Suprapubic skin (tissue), 3 donors: Measurements from ENCODE around the gene PTGIR.

Source experiments
- POLR2A ChIP-seq, 2 donors: fragments of 450-650 bp; IDR thresholded peaks; one replicate each; pipeline ENCODE4 v1.6.1; 2017; ENCODE audit warnings: antibody characterized with exemption in 2 of 2, mild to moderate bottlenecking in 2 of 2, moderate library complexity in 2 of 2
- TF ChIP-seq, protein P1 (sequence below), 2 donors: fragments of 200-600 bp in 1 of 2; fragments of 450-650 bp in 1 of 2; sonication (generic) in 1 of 2; IDR thresholded peaks; one replicate each; pipeline ENCODE4 v1.5.1; 2016 to 2019; ENCODE audit warnings: antibody characterized with exemption in 2 of 2, mild to moderate bottlenecking in 1 of 2, moderate library complexity in 1 of 2

DNA sequence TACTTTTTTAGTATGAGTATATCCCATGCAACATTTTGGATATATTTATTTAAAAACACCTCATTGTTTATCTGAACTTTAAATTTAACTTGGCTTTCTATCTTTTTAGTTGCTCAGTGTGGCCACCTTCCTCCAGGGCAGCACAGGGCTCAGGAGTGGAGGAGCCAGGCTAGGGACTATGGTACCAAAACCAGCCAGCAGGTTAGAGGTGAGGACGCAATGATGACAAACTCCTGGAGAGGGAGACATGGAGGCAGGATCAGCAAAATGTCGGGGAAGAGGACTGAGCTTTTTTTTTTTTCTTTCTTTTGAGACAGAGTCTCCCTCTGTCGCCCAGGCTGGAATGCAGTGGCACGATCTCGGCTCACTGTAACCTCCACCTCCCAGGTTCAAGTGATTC, 53.4 kb downstream of the PTGIR start:
- TF ChIP-seq, protein P1, sequence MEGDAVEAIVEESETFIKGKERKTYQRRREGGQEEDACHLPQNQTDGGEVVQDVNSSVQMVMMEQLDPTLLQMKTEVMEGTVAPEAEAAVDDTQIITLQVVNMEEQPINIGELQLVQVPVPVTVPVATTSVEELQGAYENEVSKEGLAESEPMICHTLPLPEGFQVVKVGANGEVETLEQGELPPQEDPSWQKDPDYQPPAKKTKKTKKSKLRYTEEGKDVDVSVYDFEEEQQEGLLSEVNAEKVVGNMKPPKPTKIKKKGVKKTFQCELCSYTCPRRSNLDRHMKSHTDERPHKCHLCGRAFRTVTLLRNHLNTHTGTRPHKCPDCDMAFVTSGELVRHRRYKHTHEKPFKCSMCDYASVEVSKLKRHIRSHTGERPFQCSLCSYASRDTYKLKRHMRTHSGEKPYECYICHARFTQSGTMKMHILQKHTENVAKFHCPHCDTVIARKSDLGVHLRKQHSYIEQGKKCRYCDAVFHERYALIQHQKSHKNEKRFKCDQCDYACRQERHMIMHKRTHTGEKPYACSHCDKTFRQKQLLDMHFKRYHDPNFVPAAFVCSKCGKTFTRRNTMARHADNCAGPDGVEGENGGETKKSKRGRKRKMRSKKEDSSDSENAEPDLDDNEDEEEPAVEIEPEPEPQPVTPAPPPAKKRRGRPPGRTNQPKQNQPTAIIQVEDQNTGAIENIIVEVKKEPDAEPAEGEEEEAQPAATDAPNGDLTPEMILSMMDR (IDR thresholded peaks at IDR 0.05) = no peak
- TF ChIP-seq POLR2A (IDR thresholded peaks at IDR 0.05) = no peak
